ENCODE measurements around the gene APOC4.
"Not testable (repeated sequence)": the region's sequence is repeated elsewhere in the genome, so short reads cannot be mapped to it uniquely, and the experiment has no call there.

The APOC4 gene

GRCh38 chr19:44908074-44908835 is 33.8 kb upstream of the APOC4 start:
- Mint-ChIP-seq H3K36me3 (no peaks in the 10 kb centered on the region), H3K4me3 (no peak overlapping the region), H3K9me3 (no peaks in the 10 kb centered on the region), H3K4me1 (peaks cover 8% of the 10 kb centered on the region), H3K27ac (no peak overlapping the region), H3K27me3 (peaks cover 20% of the 10 kb centered on the region)
- no peak for ATAC-seq (ENCODE audit: low read depth)
- DNase-seq (ENCODE audit: low spot score in 2 of 2) = no peak

GRCh38 chr19:44908836-44909261 is 33.2 kb upstream of the APOC4 start:
- peaks cover 20% of the 10 kb centered on the region for H3K27me3 Mint-ChIP-seq
- no peak for ATAC-seq (ENCODE audit: low read depth)
- H3K27ac Mint-ChIP-seq = no peak overlapping the region
- H3K4me3 Mint-ChIP-seq = no peak overlapping the region
- peaks cover 8% of the 10 kb centered on the region for H3K4me1 Mint-ChIP-seq
- DNase-seq (ENCODE audit: low spot score in 2 of 2) = no peak
- no peaks in the 10 kb centered on the region for H3K36me3 Mint-ChIP-seq
- no peaks in the 10 kb centered on the region for H3K9me3 Mint-ChIP-seq

GRCh38 chr19:44909775-44910174 is 32.3 kb upstream of the APOC4 start:
- ATAC-seq (ENCODE audit: low read depth) (no peak), DNase-seq (ENCODE audit: low spot score in 2 of 2) (no peak)
- H3K9me3 Mint-ChIP-seq = no peaks in the 10 kb centered on the region
- H3K4me1 Mint-ChIP-seq = peaks cover 15% of the 10 kb centered on the region
- H3K27ac Mint-ChIP-seq = no peak overlapping the region
- no peak overlapping the region for H3K4me3 Mint-ChIP-seq
- no peaks in the 10 kb centered on the region for H3K36me3 Mint-ChIP-seq
- peaks cover 24% of the 10 kb centered on the region for H3K27me3 Mint-ChIP-seq

- H3K4me3 Mint-ChIP-seq; ATAC-seq (ENCODE audit: low read depth): not testable (repeated sequence)
- H3K27me3 Mint-ChIP-seq = peaks cover 19% of the 10 kb centered on the region
Measured at GRCh38 chr19:44911896-44912295, 30.1 kb upstream of the APOC4 start.

GRCh38 chr19:44912854-44913253 is 29.2 kb upstream of the APOC4 start:
- peaks cover 10% of the 10 kb centered on the region for H3K4me1 Mint-ChIP-seq
- DNase-seq (ENCODE audit: low spot score in 2 of 2) (no peak), ATAC-seq (ENCODE audit: low read depth) (no peak)
- no peak overlapping the region for H3K4me3 Mint-ChIP-seq
- no peaks in the 10 kb centered on the region for H3K9me3 Mint-ChIP-seq
- no peak overlapping the region for H3K27ac Mint-ChIP-seq
- no peaks in the 10 kb centered on the region for H3K36me3 Mint-ChIP-seq
- peaks cover 19% of the 10 kb centered on the region for H3K27me3 Mint-ChIP-seq

More at GRCh38 chr19:44911896-44912295, 30.1 kb upstream of the APOC4 start:
- H3K4me1 Mint-ChIP-seq = peaks cover 10% of the 10 kb centered on the region
- not testable (repeated sequence) for H3K27ac Mint-ChIP-seq; H3K36me3 Mint-ChIP-seq; H3K9me3 Mint-ChIP-seq; DNase-seq (ENCODE audit: low spot score in 2 of 2)

- Mint-ChIP-seq H3K4me3 (peak overlapping the region; percentile 93), H3K4me1 (peaks cover 10% of the 10 kb centered on the region), H3K27me3 (peaks cover 15% of the 10 kb centered on the region)
- not testable (repeated sequence) for H3K27ac Mint-ChIP-seq; ATAC-seq (ENCODE audit: low read depth); DNase-seq (ENCODE audit: low spot score in 2 of 2); H3K36me3 Mint-ChIP-seq; H3K9me3 Mint-ChIP-seq
Measured at GRCh38 chr19:44913512-44914432, 28.3 kb upstream of the APOC4 start.

- peak; percentile 97 for ATAC-seq (ENCODE audit: low read depth)
- peaks cover 15% of the 10 kb centered on the region for H3K27me3 Mint-ChIP-seq
- peak; percentile 63 to 74 for DNase-seq (ENCODE audit: low spot score in 2 of 2)
- H3K4me3 Mint-ChIP-seq = peak within 1 kb of the TSS; percentile 93
- H3K27ac Mint-ChIP-seq = peak within 1 kb of the TSS; percentile 81
- H3K36me3 Mint-ChIP-seq, H3K9me3 Mint-ChIP-seq: not testable (repeated sequence)
- peaks cover 10% of the 10 kb centered on the region for H3K4me1 Mint-ChIP-seq
Measured at GRCh38 chr19:44914433-44915206, 27.4 kb upstream of the APOC4 start, which contains the start of gene APOC1. Gene APOC1 (plus strand): TSS chr19:44914608. CDS start chr19:44914892, 284 bp downstream.

GRCh38 chr19:44924243-44924725 is 17.8 kb upstream of the APOC4 start:
- H3K4me1 Mint-ChIP-seq = peaks cover 10% of the 10 kb centered on the region
- H3K27ac Mint-ChIP-seq = no peak overlapping the region

GRCh38 chr19:44925114-44925891 is 16.7 kb upstream of the APOC4 start:
- DNase-seq (ENCODE audit: low spot score in 2 of 2) = no peak
- H3K27ac Mint-ChIP-seq = no peak overlapping the region

More at GRCh38 chr19:44924243-44924725, 17.8 kb upstream of the APOC4 start:
- H3K36me3 Mint-ChIP-seq = no peaks in the 10 kb centered on the region
- no peak for DNase-seq (ENCODE audit: low spot score in 2 of 2)
- H3K4me3 Mint-ChIP-seq = no peak overlapping the region
- H3K27me3 Mint-ChIP-seq = peaks cover 6% of the 10 kb centered on the region
- no peaks in the 10 kb centered on the region for H3K9me3 Mint-ChIP-seq
- no peak for ATAC-seq (ENCODE audit: low read depth)

GRCh38 chr19:44926245-44927077 is 15.6 kb upstream of the APOC4 start:
- not testable (repeated sequence) for H3K36me3 Mint-ChIP-seq; DNase-seq (ENCODE audit: low spot score in 2 of 2); H3K9me3 Mint-ChIP-seq; H3K27me3 Mint-ChIP-seq; H3K27ac Mint-ChIP-seq; H3K4me1 Mint-ChIP-seq
- peak overlapping the region; percentile 77 for H3K4me3 Mint-ChIP-seq
- ATAC-seq (ENCODE audit: low read depth) = peak; percentile 17

More at GRCh38 chr19:44925114-44925891, 16.7 kb upstream of the APOC4 start:
- ATAC-seq (ENCODE audit: low read depth) = no peak
- H3K4me3 Mint-ChIP-seq = no peak overlapping the region
- peaks cover 10% of the 10 kb centered on the region for H3K4me1 Mint-ChIP-seq
- no peaks in the 10 kb centered on the region for H3K9me3 Mint-ChIP-seq
- H3K36me3 Mint-ChIP-seq = no peaks in the 10 kb centered on the region
- peaks cover 9% of the 10 kb centered on the region for H3K27me3 Mint-ChIP-seq

- H3K36me3 Mint-ChIP-seq = no peaks in the 10 kb centered on the region
- ATAC-seq (ENCODE audit: low read depth) = no peak
- no peaks in the 10 kb centered on the region for H3K9me3 Mint-ChIP-seq
- no peak for DNase-seq (ENCODE audit: low spot score in 2 of 2)
- peaks cover 10% of the 10 kb centered on the region for H3K4me1 Mint-ChIP-seq
- no peak overlapping the region for H3K4me3 Mint-ChIP-seq
- no peak overlapping the region for H3K27ac Mint-ChIP-seq
- H3K27me3 Mint-ChIP-seq = peaks cover 9% of the 10 kb centered on the region
Measured at GRCh38 chr19:44927746-44928145, 14.3 kb upstream of the APOC4 start.

- DNase-seq (ENCODE audit: low spot score in 2 of 2) = no peak
- ATAC-seq (ENCODE audit: low read depth) = no peak
- Mint-ChIP-seq H3K4me3 (no peak overlapping the region), H3K9me3 (no peaks in the 10 kb centered on the region), H3K27me3 (peaks cover 9% of the 10 kb centered on the region), H3K36me3 (no peaks in the 10 kb centered on the region), H3K27ac (no peak overlapping the region), H3K4me1 (peaks cover 10% of the 10 kb centered on the region)
Measured at GRCh38 chr19:44930088-44930487, 11.9 kb upstream of the APOC4 start.

Data from memory B cell (primary cell).